Keratinocyte (primary cell): ENCODE data around the gene FEN1. TPM values are rescaled to one million over a fixed set of nuclear protein-coding genes. Genes with fewer than 3 reads are reported as not detected.

Experiments
- DNase-seq: peaks from one replicate; pipeline ENCODE4 v3.0.0-alpha.2; 2011; ENCODE audit warnings: low read depth, missing footprints, low spot score
- FAIRE-seq: peaks from 2 replicates; lab custom pipeline; 2011; peaks lifted over from hg19 to GRCh38; lab: Jason Lieb, UNC
- H2AFZ ChIP-seq: 2 replicates; pipeline ENCODE4 v1.6.0; 2012; ENCODE audit warnings: low read length, control low read depth, inconsistent platforms; ENCODE audit not compliant: control insufficient read depth
- H3K27ac ChIP-seq: 2 replicates; pipeline ENCODE4 v1.5.1; 2011; ENCODE audit warnings: low read length; ENCODE audit not compliant: control insufficient read depth, insufficient read depth
- H3K27me3 ChIP-seq: 3 replicates; pipeline ENCODE4 v1.6.0; 2011; ENCODE audit warnings: low read length; ENCODE audit not compliant: control insufficient read depth, insufficient read depth; ENCODE audit errors: extremely low read depth
- H3K36me3 ChIP-seq, 2 experiments: 2 replicates in 1 of 2; 3 replicates in 1 of 2; pipeline ENCODE4 v1.5.1; 2011; ENCODE audit warnings: low read length in 2 of 2, mild to moderate bottlenecking in 1 of 2; ENCODE audit not compliant: control insufficient read depth in 2 of 2, insufficient read depth in 2 of 2; ENCODE audit errors: extremely low read depth in 1 of 2
- H3K4me1 ChIP-seq: 3 replicates; pipeline ENCODE4 v1.5.1; 2011; ENCODE audit warnings: low read length; ENCODE audit not compliant: control insufficient read depth, insufficient read depth; ENCODE audit errors: extremely low read depth
- H3K4me2 ChIP-seq: 3 replicates; pipeline ENCODE4 v1.6.0; 2011; ENCODE audit warnings: low read depth, low read length; ENCODE audit not compliant: control insufficient read depth, insufficient read depth; ENCODE audit errors: extremely low read depth
- H3K4me3 ChIP-seq, 3 experiments: fragments of 200-600 bp in 1 of 3; sonication (generic) in 1 of 3; 2 replicates in 2 of 3; 3 replicates in 1 of 3; pipeline ENCODE4 v1.5.1; 2011 to 2016; ENCODE audit warnings: low read length in 3 of 3, mild to moderate bottlenecking in 3 of 3, control low read depth in 2 of 3, inconsistent platforms in 1 of 3, low read depth in 1 of 3, mixed read lengths in 1 of 3, mixed run types in 1 of 3, moderate library complexity in 1 of 3; ENCODE audit not compliant: control insufficient read depth in 2 of 3, insufficient read depth in 2 of 3; ENCODE audit errors: extremely low read depth in 1 of 3
- H3K79me2 ChIP-seq: 2 replicates; pipeline ENCODE4 v1.6.0; 2012; ENCODE audit warnings: low read length; ENCODE audit not compliant: control insufficient read depth, insufficient read depth
- H3K9ac ChIP-seq: 3 replicates; pipeline ENCODE4 v1.6.0; 2011; ENCODE audit warnings: low read length; ENCODE audit not compliant: control insufficient read depth, insufficient read depth; ENCODE audit errors: extremely low read depth
- H3K9me1 ChIP-seq: 3 replicates; pipeline ENCODE4 v1.6.0; 2011; ENCODE audit warnings: low read length; ENCODE audit not compliant: control insufficient read depth, insufficient read depth; ENCODE audit errors: extremely low read depth
- H3K9me3 ChIP-seq: 2 replicates; pipeline ENCODE4 v1.5.1; 2012; ENCODE audit warnings: low read depth, low read length; ENCODE audit not compliant: control insufficient read depth
- H4K20me1 ChIP-seq: 3 replicates; pipeline ENCODE4 v1.6.0; 2011; ENCODE audit warnings: low read length; ENCODE audit not compliant: control insufficient read depth, insufficient read depth; ENCODE audit errors: extremely low read depth
- CTCF ChIP-seq, 3 experiments: IDR thresholded peaks in 1 of 3; conservative IDR thresholded peaks in 1 of 3; optimal IDR thresholded peaks in 1 of 3; 2 replicates in 2 of 3; 3 replicates in 1 of 3; pipeline versions ENCODE3 to v1.5.1; 2011; ENCODE audit warnings: low read length in 3 of 3, mild to moderate bottlenecking in 3 of 3, moderate library complexity in 2 of 3, control low read depth in 1 of 3, inconsistent platforms in 1 of 3; ENCODE audit not compliant: insufficient read depth in 2 of 3; ENCODE audit errors: extremely low read depth in 1 of 3
- EZH2 ChIP-seq: IDR thresholded peaks from one replicate; pipeline ENCODE4 v1.6.1; 2012; ENCODE audit warnings: inconsistent platforms, mild to moderate bottlenecking, low read length, moderate library complexity
- dilution Hi-C: fragments of 300-500 bp; cut with MboI; formaldehyde crosslinking; loops from one replicate; pipeline ENCODE4 v1.7.0; 2020; ENCODE audit warnings: low sequenced_read_pairs; ENCODE audit not compliant: extremely low pct_ligation_motif_present
- polyA plus RNA-seq, 5 experiments: library from polyadenylated mRNA; depleted of rRNA in 3 of 5; stranded (reverse) in 3 of 5; stranded (forward) in 1 of 5; unstranded in 1 of 5; fragments of >200 nt; gene quantifications; 1 replicate in 1 of 5; 2 replicates in 3 of 5; 3 replicates in 1 of 5; pipeline versions ENCODE4 v1.2.1 to v1.2.3, GENCODE V29; 2011 to 2012; ENCODE audit warnings: missing spikeins in 2 of 5, low read depth in 1 of 5, low replicate concordance in 1 of 5

Gene FEN1
- polyA plus RNA-seq, 1 donor (not counting 4 experiments of a cell fraction or from before 2014, with no cell fraction given), result 26.7 TPM

GRCh38 chr11:61829806-61830205 is 37.1 kb downstream of the FEN1 start:
- H3K9me3 ChIP-seq, result no peaks in the 10 kb centered on the region
- H3K4me1 ChIP-seq, result peaks cover 32% of the 10 kb centered on the region
- no peaks in the 10 kb centered on the region for H3K9me1 ChIP-seq
- no peak overlapping the region for H2AFZ ChIP-seq
- peaks cover 3 to 9% of the 10 kb centered on the region in 2 experiments for H3K36me3 ChIP-seq
- H3K9ac ChIP-seq, result no peak overlapping the region
- peak overlapping the region; percentile 59 to 82 (median 81) for H3K4me3 ChIP-seq
- no peaks in the 10 kb centered on the region for H3K27me3 ChIP-seq
- peaks cover 61% of the 10 kb centered on the region for H3K79me2 ChIP-seq
- peak overlapping the region; percentile 76 for H3K4me2 ChIP-seq
- H3K27ac ChIP-seq, result no peak overlapping the region
- DNase-seq (no peak), FAIRE-seq (no peak)
- TF ChIP-seq EZH2 (no peak), CTCF (optimal IDR thresholded peaks at IDR 0.05 in 1 of 3, IDR thresholded peaks at IDR 0.05 in 1 of 3, conservative IDR thresholded peaks at IDR 0.05 in 1 of 3; ENCODE audit: extremely low read depth in 1 of 3, insufficient read depth in 2 of 3, low read length in 3 of 3) (no peak)
- dilution Hi-C loops, result no loop called here
- peaks cover 5% of the 10 kb centered on the region for H4K20me1 ChIP-seq

GRCh38 chr11:61830237-61831105 is 37.8 kb downstream of the FEN1 start:
- no peak for DNase-seq
- Histone ChIP-seq H3K4me1 (peaks cover 32% of the 10 kb centered on the region), H4K20me1 (peaks cover 5% of the 10 kb centered on the region), H3K27me3 (no peaks in the 10 kb centered on the region), H3K27ac (no peak overlapping the region), H3K9ac (no peak overlapping the region), H3K4me2 (peak overlapping the region; percentile 76), H3K79me2 (peaks cover 61% of the 10 kb centered on the region), H3K36me3 (peaks cover 3 to 9% of the 10 kb centered on the region in 2 experiments), H2AFZ (no peak overlapping the region), H3K4me3 (peak overlapping the region; percentile 59 to 82 (median 81)), H3K9me3 (no peaks in the 10 kb centered on the region), H3K9me1 (no peaks in the 10 kb centered on the region)
- TF ChIP-seq CTCF (optimal IDR thresholded peaks at IDR 0.05 in 1 of 3, IDR thresholded peaks at IDR 0.05 in 1 of 3, conservative IDR thresholded peaks at IDR 0.05 in 1 of 3; ENCODE audit: extremely low read depth in 1 of 3, insufficient read depth in 2 of 3, low read length in 3 of 3) (no peak), EZH2 (no peak)
- dilution Hi-C loops, result no loop called here
- no peak for FAIRE-seq
